Activated naive CD4-positive, alpha-beta T cell treated with anti-CD3 and anti-CD28 coated beads, Interleukin-2, amount 50 U/mL, for 16 hours (primary cell): Measurements from ENCODE around the gene SNX20.

ENCODE experiments used
- DNase-seq: peaks from one replicate; pipeline ENCODE4 v3.0.0-alpha.2; 2020

The SNX20 gene, protein sequence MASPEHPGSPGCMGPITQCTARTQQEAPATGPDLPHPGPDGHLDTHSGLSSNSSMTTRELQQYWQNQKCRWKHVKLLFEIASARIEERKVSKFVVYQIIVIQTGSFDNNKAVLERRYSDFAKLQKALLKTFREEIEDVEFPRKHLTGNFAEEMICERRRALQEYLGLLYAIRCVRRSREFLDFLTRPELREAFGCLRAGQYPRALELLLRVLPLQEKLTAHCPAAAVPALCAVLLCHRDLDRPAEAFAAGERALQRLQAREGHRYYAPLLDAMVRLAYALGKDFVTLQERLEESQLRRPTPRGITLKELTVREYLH

DNA sequence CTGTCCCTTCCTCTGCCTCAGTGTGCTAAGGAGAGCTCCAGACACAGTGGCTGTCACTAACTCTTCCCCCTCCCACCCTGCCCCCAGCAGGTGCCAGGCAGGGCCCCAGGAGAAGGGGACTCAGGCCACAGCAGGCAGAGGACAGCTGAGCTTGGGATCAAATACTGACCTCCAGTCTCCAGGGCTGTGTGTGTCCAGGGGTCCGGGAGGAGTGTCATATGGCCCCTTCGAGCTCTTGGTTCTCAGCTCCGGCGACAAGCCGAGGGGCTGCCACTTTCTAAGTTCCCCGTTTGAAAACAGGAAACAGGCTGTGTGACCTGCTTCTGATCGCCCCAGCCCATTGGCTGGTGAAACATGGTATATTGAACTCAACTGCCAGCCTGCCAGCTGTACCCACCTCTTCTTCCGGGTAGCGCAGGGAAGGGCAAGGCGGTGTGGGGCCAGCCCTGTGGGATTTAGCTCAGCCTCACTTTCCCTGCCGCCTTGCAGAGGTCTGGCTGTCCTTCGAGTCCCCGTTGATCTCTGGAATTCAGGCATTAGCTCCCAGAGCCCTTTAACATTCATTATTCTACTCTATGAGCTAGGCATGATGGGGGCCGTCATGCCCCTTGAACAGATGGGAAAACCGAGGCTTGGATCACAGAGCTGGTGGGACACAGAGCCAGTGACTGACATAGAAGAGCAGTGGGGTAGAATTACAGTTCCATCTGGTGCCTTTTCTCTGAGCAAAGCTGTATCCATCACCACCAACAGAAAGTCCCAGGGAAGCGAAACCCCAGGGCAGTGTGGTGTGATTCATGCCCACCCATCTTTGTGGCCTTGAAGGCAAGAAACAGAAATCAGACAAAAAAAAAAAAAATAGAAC lies at the start of gene SNX20:
Gene SNX20 (minus strand): TSS at position 292 of the 865 bp plus-strand sequence. CDS start 3,786 bp downstream, outside the sequence.
- peak; percentile 58 for DNase-seq

DNA sequence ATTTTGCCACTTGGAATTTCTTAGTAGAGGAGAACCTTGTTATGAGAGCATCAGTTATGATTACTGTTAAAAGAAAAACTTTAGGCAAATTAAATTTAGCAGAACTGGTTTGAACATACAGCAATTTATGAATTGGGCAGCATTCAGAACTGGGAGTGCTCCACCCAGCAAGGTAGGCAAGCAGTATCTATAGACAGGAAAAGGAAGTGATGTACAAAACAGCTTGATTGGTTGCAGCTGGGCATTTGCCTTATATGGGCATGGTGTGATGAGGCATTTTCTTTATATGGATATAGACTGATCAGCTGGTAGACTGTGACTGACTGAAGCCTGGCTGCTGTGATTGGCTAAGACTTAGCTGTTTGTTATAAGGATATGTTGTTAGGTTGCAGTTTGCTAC lies 43.2 kb upstream of the SNX20 start:
- DNase-seq = no peak

DNA sequence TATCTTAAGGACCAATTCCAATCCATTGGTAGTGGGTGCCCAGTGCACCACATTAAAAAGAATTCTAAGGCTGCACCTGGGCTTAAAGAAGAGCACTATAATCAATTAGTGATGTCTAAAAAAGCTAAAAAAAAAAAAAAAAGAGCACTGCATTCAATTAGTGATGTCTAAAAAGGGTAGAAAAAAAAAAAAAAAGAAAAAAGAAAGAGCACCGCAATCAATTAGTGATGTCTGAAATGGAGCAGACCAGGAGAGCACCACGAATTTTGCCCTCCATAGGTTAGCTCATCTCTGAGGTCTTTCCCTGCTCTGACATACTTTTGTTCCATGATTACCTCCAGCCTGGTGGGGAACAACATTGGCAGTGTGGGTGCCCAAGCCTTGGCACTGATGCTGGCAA lies 41.8 kb upstream of the SNX20 start:
- DNase-seq = no peak

DNA sequence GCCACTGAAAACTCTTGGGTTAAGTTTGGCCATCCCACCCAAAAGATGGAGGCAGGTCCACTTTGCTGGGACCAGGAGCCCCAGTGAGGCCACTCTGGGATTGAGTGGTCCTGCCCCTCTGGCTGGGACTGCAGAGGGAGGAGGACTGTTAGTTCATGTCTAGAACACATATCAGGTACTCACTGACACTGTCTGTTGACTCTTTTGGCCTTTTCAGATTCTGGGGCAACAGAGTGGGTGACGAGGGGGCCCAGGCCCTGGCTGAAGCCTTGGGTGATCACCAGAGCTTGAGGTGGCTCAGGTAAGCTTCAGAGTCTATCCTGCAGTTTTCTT lies 41.3 kb upstream of the SNX20 start:
- DNase-seq = no peak

DNA sequence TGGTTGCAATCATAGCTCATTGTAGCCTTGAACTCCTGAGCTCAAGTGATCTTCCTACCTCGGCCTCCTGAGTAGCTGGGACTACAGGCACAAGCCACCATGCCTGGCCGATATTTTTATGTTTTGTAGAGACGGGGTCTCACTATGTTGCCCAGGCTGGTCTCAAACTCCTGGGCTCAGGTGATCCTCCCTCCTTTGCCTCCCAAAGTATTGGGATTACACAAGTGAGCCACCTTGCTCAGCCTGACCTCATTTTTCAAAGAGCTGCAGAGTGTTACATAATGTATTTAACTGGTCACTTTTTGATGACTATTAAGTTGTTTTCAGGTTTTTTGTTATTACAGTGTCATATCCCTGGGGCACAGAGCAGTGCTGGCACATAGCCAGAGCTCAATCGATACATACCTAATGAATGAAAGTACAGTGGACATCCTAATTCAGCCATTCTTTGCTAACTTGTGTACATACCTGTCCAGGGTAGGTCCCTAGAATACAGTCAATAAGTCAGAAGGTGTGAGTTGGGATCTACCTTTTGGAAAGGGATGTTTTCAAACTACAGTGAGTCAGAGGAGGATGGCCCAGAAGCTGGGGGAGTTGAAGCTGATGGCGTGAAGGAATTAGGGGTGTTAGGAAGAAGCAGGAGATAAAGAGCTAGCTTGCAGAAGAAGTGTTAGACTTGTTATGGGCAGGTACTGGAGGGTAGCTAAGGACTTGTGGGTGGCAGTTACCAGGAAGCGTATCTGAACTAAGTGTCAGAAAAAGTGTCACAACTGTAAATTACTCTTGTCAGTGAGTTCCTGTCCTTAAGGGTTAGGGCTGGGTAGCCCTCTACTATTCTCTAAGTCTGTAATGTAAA lies 40.7 kb upstream of the SNX20 start:
- no peak for DNase-seq

DNA sequence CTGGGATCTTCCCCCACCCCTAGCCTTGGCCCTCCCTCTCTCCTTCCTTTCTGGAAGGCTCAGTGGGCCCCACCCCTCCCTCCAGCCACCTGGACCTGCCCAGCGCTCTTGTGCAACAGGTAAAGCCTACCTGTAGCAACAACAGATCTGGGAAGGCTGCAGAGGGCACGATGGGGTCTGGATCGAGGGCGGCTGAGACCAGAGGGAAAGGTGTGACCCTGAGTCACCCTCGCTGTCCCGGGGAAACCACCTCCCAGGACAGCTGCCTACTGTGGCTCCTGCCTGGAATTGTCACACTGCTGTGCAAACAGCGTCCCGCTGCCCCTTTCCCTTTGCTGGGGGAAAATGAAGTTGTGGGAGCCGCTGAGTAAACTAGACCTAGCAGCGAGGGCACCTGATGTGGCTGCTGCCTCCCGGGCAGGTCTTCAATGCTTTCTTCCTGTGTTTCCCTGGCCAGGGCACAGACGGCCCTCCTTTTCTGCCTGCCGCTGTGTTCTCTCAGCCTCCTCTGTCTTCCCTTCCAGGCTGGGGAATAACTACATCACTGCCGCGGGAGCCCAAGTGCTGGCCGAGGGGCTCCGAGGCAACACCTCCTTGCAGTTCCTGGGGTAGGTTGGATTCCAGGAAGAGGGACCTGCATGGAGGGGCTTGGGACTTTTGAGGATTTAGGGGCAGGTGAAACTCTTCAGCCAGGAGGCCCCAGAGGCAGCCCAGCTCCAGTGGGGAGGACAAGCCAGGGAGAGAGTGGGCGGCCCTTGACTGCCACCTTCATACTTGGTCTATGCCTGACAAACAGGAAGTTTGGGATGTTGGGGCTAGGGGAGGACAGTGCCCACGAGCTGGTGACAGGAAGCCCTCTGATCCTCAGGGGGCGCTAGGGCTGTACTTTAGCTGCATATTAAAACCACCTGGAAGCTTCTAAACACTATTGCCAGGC lies 38.6 kb upstream of the SNX20 start:
- DNase-seq = no peak

DNA sequence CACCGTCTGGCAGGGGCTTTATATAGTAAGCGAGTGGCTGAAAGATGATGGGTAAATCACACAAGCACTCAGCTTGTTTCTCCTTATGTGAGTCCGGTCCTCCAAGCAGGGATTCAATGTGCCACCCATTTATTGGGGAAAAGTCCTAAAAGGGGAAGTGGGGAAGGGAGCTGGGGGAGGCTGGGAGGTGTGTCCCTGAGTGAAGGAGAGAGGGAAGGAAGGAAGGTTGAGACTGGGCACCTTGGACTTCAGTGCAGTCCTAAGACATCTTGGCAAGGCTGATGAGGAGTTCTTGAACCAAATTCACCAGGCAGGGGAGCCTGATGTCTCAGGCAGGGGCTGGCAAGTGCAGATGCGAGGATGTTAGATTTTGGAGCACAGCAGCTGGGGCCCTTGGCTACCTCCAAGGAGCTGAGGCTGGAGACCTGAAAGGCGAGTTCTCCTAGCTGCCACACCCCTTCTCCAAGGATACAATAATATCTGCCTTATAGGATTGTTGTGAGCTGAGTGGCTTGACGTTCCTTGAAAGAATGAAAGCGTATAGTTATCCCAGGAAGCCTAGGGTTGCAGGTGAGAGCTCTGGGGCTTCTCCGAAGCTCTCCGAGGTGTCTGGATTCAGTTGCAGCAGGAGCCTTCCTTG lies 37.8 kb upstream of the SNX20 start:
- no peak for DNase-seq

DNA sequence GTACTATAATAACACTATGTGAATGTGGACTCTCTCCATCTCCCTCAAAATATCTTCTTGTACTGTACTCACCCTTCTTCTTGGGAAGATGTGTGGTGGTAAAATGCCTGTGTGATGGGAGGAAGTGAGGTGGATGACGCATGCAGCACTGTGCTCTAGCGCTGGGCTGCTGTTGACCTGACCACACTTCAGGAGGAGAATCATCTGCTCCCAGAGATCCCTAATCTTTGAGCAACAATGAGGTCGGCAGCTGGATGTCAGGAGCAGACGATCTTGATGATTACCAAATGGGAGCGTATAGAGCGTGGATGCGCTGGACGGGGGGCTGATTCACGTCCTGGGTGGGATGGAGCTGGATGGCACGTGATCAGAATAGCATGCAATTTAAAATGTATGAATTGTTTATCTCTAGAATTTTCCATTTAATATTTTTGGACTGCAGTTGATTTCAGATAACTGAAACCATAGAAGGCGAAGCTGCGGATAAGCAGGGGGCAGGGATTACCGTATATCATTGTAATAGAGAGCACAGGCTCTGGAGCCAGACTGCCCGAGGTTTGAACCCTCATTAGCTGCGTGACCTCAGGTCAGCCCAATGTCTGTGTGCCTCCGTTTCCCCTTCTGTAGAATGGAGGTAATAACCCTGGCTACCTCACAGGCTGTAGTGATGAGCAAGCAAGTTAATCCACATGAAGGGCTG lies 37.1 kb upstream of the SNX20 start:
- no peak for DNase-seq

DNA sequence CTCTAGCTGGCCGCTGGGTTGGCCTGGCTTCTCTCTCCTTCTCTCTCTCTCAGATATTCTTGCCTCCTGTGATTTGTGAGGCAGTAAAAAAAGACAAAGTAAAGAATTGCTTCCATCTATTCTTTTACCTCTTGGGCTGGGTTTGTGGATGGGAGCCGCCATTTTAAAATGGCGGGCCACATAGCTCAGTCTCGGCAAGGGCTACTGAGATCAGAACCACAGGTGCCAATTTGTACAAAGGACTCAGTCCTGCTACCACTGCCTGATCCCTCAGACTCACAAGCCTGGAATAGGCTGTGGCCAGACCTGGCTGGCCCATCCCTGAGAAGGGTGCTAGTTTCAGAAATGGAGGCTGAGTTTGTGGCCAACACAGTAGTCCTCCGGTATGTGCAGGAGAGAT lies 36.4 kb upstream of the SNX20 start:
- no peak for DNase-seq

DNA sequence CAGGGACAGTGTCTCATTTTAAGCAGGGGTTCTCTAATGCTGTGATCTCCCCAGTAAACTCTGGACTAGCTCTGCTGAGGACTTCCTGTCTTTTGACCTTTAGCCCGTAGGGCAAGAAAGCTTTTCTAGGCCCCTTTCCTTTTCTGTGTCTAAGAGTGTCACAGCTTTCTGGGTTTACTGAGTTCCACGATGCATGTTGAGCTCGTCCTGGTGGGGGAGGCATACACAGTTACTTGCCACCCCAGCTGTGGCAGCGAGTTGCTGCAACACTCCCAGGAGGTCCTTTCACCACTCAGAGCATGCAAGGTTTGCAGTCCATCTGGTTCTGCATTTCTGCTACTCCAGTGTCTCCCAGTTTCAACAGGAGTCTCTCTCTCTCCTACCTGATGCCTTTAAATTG lies 36.0 kb upstream of the SNX20 start:
- no peak for DNase-seq

DNA sequence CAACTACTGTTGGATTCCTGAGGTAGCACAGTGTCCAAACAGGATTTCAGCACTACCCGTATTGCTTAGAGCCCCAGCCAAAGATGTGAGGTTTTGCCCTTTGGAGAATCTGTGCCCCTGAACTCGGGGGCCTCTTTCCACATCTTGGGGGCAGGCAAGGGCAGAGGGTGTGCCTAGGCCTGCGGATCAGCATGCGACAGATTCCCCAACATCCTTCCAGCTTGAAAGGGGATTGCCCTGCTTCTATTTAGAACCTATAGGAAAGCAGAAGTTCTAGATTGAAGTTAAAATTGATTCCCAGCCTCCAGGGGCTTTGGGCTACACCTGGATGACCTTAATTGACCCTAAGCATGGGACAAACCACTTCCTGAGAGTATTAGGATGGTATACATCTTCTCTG lies 31.8 kb upstream of the SNX20 start:
- DNase-seq = no peak

DNA sequence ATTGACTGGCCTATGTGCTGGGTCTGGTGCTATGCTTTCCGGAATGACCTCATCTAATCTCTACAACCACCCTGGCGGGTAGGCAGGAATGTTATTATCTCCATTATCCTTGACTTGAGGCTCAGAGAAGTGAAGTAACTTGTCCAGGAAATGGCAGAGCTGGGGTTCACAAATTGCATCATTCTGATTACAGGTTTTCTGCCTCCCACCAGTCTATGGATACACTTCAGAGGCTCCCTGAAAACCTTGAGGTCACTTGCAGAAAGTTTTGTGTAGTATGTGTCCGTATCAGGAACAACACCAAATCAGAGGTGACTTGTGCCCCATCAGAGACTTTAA lies 31.4 kb upstream of the SNX20 start:
- DNase-seq = no peak

DNA sequence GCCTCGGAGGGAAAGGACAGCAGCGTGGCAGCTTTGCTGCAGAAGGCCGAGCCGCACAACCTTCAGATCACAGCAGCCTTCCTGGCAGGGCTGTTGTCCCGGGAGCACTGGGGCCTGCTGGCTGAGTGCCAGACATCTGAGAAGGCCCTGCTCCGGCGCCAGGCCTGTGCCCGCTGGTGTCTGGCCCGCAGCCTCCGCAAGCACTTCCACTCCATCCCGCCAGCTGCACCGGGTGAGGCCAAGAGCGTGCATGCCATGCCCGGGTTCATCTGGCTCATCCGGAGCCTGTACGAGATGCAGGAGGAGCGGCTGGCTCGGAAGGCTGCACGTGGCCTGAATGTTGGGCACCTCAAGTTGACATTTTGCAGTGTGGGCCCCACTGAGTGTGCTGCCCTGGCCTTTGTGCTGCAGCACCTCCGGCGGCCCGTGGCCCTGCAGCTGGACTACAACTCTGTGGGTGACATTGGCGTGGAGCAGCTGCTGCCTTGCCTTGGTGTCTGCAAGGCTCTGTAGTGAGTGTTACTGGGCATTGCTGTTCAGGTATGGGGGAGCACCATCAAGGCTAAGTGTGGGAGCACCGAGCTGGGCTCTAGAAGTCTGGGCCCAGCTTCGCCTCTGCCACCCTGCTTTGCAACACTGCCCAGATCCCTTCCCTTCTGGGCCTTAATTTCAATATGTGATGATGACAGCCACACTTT lies 30.9 kb upstream of the SNX20 start:
- no peak for DNase-seq

DNA sequence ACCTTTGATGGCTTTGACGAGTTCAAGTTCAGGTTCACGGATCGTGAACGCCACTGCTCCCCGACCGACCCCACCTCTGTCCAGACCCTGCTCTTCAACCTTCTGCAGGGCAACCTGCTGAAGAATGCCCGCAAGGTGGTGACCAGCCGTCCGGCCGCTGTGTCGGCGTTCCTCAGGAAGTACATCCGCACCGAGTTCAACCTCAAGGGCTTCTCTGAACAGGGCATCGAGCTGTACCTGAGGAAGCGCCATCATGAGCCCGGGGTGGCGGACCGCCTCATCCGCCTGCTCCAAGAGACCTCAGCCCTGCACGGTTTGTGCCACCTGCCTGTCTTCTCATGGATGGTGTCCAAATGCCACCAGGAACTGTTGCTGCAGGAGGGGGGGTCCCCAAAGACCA lies 29.9 kb upstream of the SNX20 start:
- no peak for DNase-seq

DNA sequence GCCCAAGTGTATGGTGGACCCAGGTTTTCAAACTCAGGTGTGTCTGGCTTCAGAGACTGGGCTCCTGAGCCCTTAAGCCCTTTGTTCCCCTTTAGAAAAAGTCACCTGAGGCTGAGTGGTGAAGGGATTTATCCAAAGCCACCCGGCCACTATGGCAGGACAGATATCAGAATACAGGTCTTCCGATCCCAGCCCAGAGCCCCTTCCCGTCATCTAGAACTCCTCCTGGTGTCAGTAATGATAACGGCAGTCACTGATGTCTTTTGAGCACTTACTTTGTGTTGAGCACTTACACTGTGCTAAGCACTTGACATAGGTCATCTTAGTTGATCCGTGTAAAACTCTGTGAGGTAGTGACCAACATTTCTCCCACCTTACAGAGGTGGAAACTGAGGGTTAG lies 28.9 kb upstream of the SNX20 start:
- DNase-seq = no peak

DNA sequence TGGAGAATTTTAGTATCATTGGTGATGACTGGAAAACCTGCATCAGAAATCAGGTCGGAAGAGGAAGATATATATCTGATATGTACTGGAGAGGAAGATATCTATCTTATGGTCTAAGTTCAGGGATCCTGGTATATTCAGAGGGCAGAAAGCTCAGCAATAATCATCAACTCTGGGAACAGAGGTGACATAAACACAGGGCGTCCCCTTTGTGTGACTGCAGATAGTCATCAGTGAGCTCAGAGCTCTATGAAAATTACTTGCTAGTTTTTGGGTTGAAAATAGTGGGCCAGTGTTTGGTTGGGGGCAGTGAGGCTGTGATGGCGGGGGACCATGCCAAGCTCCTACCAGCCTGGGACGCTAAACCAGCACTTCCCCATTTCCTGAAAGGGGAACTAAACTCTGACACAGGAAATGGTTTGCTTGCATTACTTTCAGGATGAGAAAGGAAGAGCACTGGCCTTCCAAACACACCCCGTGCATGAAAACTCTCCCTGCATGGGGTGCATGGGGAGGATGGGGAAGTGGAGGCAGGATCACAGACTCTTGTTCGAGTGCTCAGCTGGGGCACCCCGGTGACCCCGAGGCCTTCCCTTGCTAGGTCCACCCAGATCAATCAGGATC lies 28.1 kb upstream of the SNX20 start:
- no peak for DNase-seq

DNA sequence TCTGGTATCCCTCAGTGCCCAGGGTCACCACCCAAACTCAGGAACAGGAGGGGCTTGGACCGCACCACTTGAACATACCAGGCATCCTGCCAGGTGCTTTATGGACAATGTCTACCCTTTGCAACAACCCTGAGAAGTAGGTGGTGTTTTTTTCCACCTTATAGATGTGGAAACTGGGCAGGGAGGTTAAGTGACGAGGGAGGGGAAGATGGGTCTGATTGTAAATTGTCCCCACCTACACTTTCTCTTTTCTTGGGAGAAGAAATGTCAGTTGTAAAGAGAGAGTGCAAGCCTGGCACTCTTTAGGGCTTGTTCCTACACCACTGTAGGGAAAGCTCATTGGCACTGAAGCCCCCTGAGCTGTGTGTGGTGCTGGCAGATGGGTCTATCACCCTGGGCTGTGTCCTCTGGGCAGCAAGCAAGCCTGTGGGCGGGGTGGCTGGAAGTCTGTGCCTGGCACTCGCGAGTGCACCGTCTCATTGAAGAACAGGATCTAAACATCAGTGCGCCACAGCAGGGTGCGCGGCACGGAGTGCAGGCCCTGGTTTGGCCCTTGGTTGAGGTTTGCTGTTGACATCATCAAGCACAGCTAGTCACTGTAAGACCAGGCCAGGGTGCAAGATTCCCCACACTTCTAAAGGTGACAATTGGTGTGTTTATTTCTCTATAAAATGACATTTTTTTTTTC lies 27.4 kb upstream of the SNX20 start:
- no peak for DNase-seq

DNA sequence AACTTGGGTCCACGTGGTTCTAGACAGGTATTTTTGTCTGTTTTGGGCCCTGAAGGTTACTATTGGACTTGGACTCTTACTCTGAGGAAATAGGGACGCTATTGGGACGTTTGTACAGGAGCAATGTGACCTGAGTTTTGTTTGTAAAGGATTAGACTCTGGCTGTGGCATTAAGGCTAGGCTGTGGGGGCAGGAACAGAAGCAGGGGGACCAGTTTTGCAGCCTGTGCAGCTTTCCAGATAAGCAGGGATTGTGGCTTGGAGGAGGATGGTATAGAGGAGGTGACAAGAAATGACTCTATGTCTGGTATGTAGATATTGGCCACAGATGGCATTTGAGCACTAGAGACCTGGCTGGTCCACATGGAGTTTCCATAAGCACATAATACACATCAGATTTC lies 25.1 kb upstream of the SNX20 start:
- no peak for DNase-seq

DNA sequence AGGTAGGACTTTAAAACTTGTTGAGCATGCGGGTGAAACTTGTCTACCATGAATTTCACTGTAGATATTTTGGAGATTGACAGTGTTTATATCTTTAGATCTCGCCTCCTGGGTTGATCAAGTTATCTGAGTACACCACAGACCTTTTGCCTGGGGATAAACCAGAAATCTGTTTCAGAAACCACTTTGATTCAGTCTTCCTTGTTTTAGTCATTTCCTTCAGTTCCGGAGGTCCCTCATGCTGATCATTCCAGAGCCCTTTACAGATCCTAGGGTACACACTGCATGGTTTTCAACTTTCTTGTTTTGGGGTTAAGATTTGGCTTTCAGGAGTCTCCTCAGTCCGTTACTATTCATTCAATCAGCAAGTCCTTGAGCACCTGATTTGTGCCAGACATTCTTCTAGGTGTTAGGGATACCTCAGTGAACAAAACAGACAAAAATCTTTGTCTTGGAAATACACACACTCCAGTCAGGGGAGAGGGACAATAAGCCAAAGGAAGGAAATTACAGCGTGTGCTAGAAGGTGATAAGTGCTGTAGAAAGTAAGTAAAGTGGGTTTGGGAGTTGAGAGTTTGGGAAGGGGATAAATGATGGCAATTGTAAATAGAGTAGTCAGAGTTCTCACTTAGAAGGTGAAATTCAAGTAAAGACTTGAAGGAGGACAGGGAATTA lies 24.5 kb upstream of the SNX20 start:
- no peak for DNase-seq
